ENCODE data around the gene ERG28. TPM values are rescaled to one million over a fixed set of nuclear protein-coding genes. Genes with fewer than 3 reads are reported as not detected.
A peak's percentile ranks its signal among the peaks of the same experiment; 100 is the strongest.

The ERG28 gene
- total RNA-seq, 1 donor from 2014 or later, result 6.8 TPM

DNA sequence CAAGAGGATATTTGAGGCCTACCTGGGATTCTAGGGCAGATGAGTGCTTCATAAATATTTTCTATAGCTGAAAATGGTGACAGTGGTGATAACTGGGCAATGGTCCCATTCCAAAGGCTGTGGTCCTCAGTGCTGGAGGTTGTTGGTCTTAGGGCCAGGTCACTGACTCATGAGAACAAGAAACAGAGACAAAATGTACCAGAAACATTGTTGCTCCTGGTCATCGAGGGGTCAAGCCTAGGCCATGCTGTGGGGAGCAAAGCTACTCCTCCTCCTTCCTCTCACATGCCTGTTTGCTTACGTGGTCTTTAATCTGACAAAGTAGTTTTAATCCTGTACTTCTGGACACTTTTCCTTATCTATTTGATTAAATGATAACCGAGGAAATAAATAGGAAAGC is 33.8 kb downstream of the ERG28 start:
- intact Hi-C loops (cut with micrococcal nuclease), result no loop called here
- TF ChIP-seq, protein P1, sequence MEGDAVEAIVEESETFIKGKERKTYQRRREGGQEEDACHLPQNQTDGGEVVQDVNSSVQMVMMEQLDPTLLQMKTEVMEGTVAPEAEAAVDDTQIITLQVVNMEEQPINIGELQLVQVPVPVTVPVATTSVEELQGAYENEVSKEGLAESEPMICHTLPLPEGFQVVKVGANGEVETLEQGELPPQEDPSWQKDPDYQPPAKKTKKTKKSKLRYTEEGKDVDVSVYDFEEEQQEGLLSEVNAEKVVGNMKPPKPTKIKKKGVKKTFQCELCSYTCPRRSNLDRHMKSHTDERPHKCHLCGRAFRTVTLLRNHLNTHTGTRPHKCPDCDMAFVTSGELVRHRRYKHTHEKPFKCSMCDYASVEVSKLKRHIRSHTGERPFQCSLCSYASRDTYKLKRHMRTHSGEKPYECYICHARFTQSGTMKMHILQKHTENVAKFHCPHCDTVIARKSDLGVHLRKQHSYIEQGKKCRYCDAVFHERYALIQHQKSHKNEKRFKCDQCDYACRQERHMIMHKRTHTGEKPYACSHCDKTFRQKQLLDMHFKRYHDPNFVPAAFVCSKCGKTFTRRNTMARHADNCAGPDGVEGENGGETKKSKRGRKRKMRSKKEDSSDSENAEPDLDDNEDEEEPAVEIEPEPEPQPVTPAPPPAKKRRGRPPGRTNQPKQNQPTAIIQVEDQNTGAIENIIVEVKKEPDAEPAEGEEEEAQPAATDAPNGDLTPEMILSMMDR (IDR thresholded peaks at IDR 0.05; ENCODE audit: borderline replicate concordance), result no peak
- no peaks in the 10 kb centered on the region for H3K9me3 ChIP-seq (replicated peaks)
- peak overlapping the region; percentile 41 for H3K27ac ChIP-seq (replicated peaks)
- H3K4me1 ChIP-seq, result no peaks in the 10 kb centered on the region
- DNase-seq, result no peak
- no peak overlapping the region for H3K4me3 ChIP-seq
- H3K36me3 ChIP-seq, result peaks cover 3% of the 10 kb centered on the region
- H3K27me3 ChIP-seq (ENCODE audit: low read depth), result no peaks in the 10 kb centered on the region

DNA sequence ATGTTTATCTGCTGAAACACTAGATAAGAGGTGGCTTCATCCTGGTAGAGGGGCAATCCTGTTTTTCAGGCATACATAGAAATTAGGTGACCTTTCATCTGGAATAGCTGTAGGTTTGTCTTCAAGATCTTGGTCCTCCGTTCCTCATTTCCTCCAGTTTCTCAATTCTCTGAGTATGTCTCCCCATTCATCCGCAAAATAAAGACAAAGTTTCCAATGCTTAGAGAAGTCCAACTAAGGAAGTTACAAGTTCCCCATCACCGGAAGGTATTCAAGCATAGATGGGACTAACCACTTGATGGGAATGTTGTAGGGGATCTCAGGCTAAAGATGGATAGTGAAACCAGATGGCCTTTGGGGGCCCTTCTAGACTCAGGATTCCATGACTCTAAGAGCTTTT is 34.3 kb downstream of the ERG28 start:
- DNase-seq, result no peak
- Histone ChIP-seq H3K4me3 (no peak overlapping the region), H3K36me3 (peaks cover 3% of the 10 kb centered on the region), H3K9me3 (replicated peaks) (no peaks in the 10 kb centered on the region), H3K27me3 (ENCODE audit: low read depth) (no peaks in the 10 kb centered on the region), H3K27ac (replicated peaks) (peak overlapping the region; percentile 15), H3K4me1 (peaks cover under 1% of the 10 kb centered on the region)
- intact Hi-C loops (cut with micrococcal nuclease), result no loop called here
- TF ChIP-seq, protein P1 (IDR thresholded peaks at IDR 0.05; ENCODE audit: borderline replicate concordance), result no peak

DNA sequence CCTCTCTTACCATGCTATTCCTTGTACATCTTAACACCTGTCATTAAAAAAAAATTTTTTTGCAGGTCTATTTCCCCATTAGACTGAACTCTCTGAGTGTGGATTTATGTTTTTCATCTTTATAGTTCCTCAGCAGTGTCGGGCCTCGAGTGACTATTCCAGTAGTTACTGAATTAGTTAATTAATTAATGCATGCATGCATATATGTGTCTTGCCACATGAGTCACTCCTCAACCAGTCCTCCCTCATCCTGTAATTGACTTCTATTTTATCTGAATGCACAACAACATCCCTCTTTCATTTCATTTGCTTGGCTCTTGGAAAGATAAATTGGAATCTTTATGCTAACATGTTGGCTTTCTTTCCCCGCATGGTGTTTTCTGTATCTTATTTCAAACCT is 35.6 kb downstream of the ERG28 start:
- no peak overlapping the region for H3K4me3 ChIP-seq
- peaks cover 3% of the 10 kb centered on the region for H3K36me3 ChIP-seq
- intact Hi-C loops (cut with micrococcal nuclease), result no loop called here
- TF ChIP-seq, protein P1 (IDR thresholded peaks at IDR 0.05; ENCODE audit: borderline replicate concordance), result no peak
- no peaks in the 10 kb centered on the region for H3K9me3 ChIP-seq (replicated peaks)
- no peak overlapping the region for H3K27ac ChIP-seq (replicated peaks)
- H3K4me1 ChIP-seq, result peaks cover 14% of the 10 kb centered on the region
- DNase-seq, result no peak
- no peaks in the 10 kb centered on the region for H3K27me3 ChIP-seq (ENCODE audit: low read depth)

DNA sequence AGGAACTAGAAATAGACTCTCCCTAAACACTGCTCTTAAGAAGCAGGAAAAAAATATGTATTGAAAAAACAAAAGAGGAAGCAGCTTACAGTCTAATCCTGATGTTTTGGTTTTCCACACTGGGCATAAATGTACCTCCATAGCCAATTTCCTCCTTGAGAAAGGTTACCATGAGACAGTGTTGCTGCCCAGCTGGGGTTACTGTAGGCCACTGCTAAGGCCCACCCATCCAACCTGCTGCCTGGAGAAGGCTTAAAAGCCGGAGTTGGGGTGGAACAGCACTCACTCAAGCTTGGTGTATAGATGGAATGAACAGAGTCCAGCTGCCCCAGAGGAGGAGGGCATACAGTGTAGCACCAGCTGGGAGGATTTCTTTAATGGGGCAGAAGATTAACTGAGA is 41.1 kb downstream of the ERG28 start:
- Histone ChIP-seq H3K9me3 (replicated peaks) (no peaks in the 10 kb centered on the region), H3K27ac (replicated peaks) (peak overlapping the region; percentile 52), H3K4me3 (no peak overlapping the region), H3K4me1 (peaks cover 26% of the 10 kb centered on the region), H3K27me3 (ENCODE audit: low read depth) (no peaks in the 10 kb centered on the region), H3K36me3 (no peaks in the 10 kb centered on the region)
- TF ChIP-seq, protein P1 (IDR thresholded peaks at IDR 0.05; ENCODE audit: borderline replicate concordance), result no peak
- DNase-seq, result no peak
- intact Hi-C loops (cut with micrococcal nuclease), result no loop called here

- DNase-seq, result no peak
- Histone ChIP-seq H3K9me3 (replicated peaks) (no peaks in the 10 kb centered on the region), H3K4me3 (no peak overlapping the region), H3K4me1 (peaks cover 26% of the 10 kb centered on the region), H3K36me3 (no peaks in the 10 kb centered on the region), H3K27ac (replicated peaks) (peak overlapping the region; percentile 14), H3K27me3 (ENCODE audit: low read depth) (no peaks in the 10 kb centered on the region)
- TF ChIP-seq, protein P1 (IDR thresholded peaks at IDR 0.05; ENCODE audit: borderline replicate concordance), result no peak
- intact Hi-C loops (cut with micrococcal nuclease), result no loop called here
Measured at GRCh38 chr14:75615200-75615599, 45.5 kb downstream of the ERG28 start.

- Histone ChIP-seq H3K27ac (replicated peaks) (no peak overlapping the region), H3K36me3 (no peaks in the 10 kb centered on the region), H3K4me3 (no peak overlapping the region), H3K27me3 (ENCODE audit: low read depth) (no peaks in the 10 kb centered on the region), H3K9me3 (replicated peaks) (no peaks in the 10 kb centered on the region), H3K4me1 (peaks cover 26% of the 10 kb centered on the region)
- TF ChIP-seq, protein P1 (IDR thresholded peaks at IDR 0.05; ENCODE audit: borderline replicate concordance), result no peak
- DNase-seq, result no peak
- intact Hi-C loops (cut with micrococcal nuclease), result no loop called here
Measured at GRCh38 chr14:75614179-75614578, 46.5 kb downstream of the ERG28 start.

All from left ventricle myocardium inferior (tissue), 1 donor.